Smooth muscle cell (in vitro differentiated cells): ENCODE measurements around the gene UBASH3A. TPM values are rescaled to one million over a fixed set of nuclear protein-coding genes. Genes with fewer than 3 reads are reported as not detected.

Experiments
- DNase-seq: peaks from one replicate; lab custom pipeline; 2025; ENCODE audit not compliant: unreplicated experiment; lab: John Stamatoyannopoulos, UW
- H2AFZ ChIP-seq: fragments of 200-600 bp; sonication (generic); 2 replicates; pipeline ENCODE4 v1.6.0; 2016; ENCODE audit warnings: antibody characterized with exemption, low read depth, mild to moderate bottlenecking
- H3F3A ChIP-seq: fragments of 200-600 bp; sonication (generic); 2 replicates; pipeline ENCODE4 v1.6.0; 2017; ENCODE audit warnings: antibody characterized with exemption, low read depth
- H3K27ac ChIP-seq: fragments of 200-600 bp; sonication (generic); 2 replicates; pipeline ENCODE4 v1.5.1; 2016; ENCODE audit warnings: low read depth, mild to moderate bottlenecking
- H3K27me3 ChIP-seq: fragments of 200-600 bp; sonication (generic); 2 replicates; pipeline ENCODE4 v1.6.1; 2016; ENCODE audit warnings: low read depth, mild to moderate bottlenecking
- H3K36me3 ChIP-seq: fragments of 200-600 bp; sonication (generic); 2 replicates; pipeline ENCODE4 v1.5.1; 2016; ENCODE audit warnings: low read depth
- H3K4me1 ChIP-seq: fragments of 200-600 bp; sonication (generic); 2 replicates; pipeline ENCODE4 v1.5.1; 2016; ENCODE audit warnings: low read depth
- H3K4me2 ChIP-seq: fragments of 200-600 bp; sonication (generic); 2 replicates; pipeline ENCODE4 v1.6.0; 2016; ENCODE audit warnings: mild to moderate bottlenecking
- H3K4me3 ChIP-seq: fragments of 200-600 bp; sonication (generic); 2 replicates; pipeline ENCODE4 v1.5.1; 2016; ENCODE audit warnings: mild to moderate bottlenecking
- H3K79me2 ChIP-seq: fragments of 200-600 bp; sonication (generic); 2 replicates; pipeline ENCODE4 v1.6.0; 2016; ENCODE audit warnings: low read depth, mild to moderate bottlenecking
- H3K9ac ChIP-seq: fragments of 200-600 bp; sonication (generic); 2 replicates; pipeline ENCODE4 v1.6.0; 2016; ENCODE audit warnings: low read depth
- H3K9me3 ChIP-seq: fragments of 200-600 bp; sonication (generic); replicated peaks from 2 replicates; pipeline ENCODE4 v1.5.1; 2016; ENCODE audit warnings: low read depth
- H4K20me1 ChIP-seq: fragments of 200-600 bp; sonication (generic); 2 replicates; pipeline ENCODE4 v1.6.0; 2016; ENCODE audit warnings: low read depth
- WGBS: methylation state at CpG from one replicate; pipeline ENCODE4 v1.1.7; 2016; ENCODE audit warnings: low lambda C conversion rate; 5-methylcytosine and 5-hydroxymethylcytosine counted together
- polyA plus RNA-seq: library from polyadenylated mRNA; unstranded; fragments of >200 nt; fragmentation: Nextera tagmentation; extraction: Ambion mirVana; gene quantifications from 2 replicates; pipeline ENCODE4 v1.2.1, GENCODE V29; 2016
- total RNA-seq: library from RNA; depleted of rRNA; stranded (reverse); fragments of >200 nt; gene quantifications from 2 replicates; pipeline ENCODE4 v1.2.3, GENCODE V29; 2014
- TF ChIP-seq, protein P1 (sequence below): fragments of 200-600 bp; sonication (generic); IDR thresholded peaks from 2 replicates; pipeline ENCODE4 v1.5.1; 2017; ENCODE audit warnings: borderline replicate concordance, mild to moderate bottlenecking, antibody characterized with exemption; ENCODE audit not compliant: insufficient read depth, poor library complexity, severe bottlenecking

Gene UBASH3A
- total and polyA plus RNA-seq, 2 experiments from 2014 or later, result not detected

- no peaks in the 10 kb centered on the region for H3K27me3 ChIP-seq
- no peak overlapping the region for H3K4me3 ChIP-seq
- peak overlapping the region; percentile 21 for H3K27ac ChIP-seq
- H4K20me1 ChIP-seq, result no peaks in the 10 kb centered on the region
- H2AFZ ChIP-seq, result peak overlapping the region; percentile 41
- H3K9me3 ChIP-seq, result no peaks in the 10 kb centered on the region
- no peak overlapping the region for H3K9ac ChIP-seq
- no peaks in the 10 kb centered on the region for H3K79me2 ChIP-seq
- no peak for DNase-seq
- H3F3A ChIP-seq, result no peaks in the 10 kb centered on the region
- WGBS, result 70% methylated on average over 21 of the region's 21 CpGs
- H3K36me3 ChIP-seq, result no peaks in the 10 kb centered on the region
- H3K4me1 ChIP-seq, result no peaks in the 10 kb centered on the region
- no peak overlapping the region for H3K4me2 ChIP-seq
- TF ChIP-seq, protein P1, sequence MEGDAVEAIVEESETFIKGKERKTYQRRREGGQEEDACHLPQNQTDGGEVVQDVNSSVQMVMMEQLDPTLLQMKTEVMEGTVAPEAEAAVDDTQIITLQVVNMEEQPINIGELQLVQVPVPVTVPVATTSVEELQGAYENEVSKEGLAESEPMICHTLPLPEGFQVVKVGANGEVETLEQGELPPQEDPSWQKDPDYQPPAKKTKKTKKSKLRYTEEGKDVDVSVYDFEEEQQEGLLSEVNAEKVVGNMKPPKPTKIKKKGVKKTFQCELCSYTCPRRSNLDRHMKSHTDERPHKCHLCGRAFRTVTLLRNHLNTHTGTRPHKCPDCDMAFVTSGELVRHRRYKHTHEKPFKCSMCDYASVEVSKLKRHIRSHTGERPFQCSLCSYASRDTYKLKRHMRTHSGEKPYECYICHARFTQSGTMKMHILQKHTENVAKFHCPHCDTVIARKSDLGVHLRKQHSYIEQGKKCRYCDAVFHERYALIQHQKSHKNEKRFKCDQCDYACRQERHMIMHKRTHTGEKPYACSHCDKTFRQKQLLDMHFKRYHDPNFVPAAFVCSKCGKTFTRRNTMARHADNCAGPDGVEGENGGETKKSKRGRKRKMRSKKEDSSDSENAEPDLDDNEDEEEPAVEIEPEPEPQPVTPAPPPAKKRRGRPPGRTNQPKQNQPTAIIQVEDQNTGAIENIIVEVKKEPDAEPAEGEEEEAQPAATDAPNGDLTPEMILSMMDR, result no peak
Observed at GRCh38 chr21:42411891-42412635, 8.4 kb downstream of the UBASH3A start.

- Histone ChIP-seq H2AFZ (no peak overlapping the region), H3K79me2 (no peaks in the 10 kb centered on the region), H3K9ac (no peak overlapping the region), H4K20me1 (no peaks in the 10 kb centered on the region), H3K4me2 (no peak overlapping the region), H3K27ac (no peak overlapping the region), H3K9me3 (no peaks in the 10 kb centered on the region), H3K27me3 (no peaks in the 10 kb centered on the region), H3F3A (no peaks in the 10 kb centered on the region), H3K4me1 (no peaks in the 10 kb centered on the region), H3K4me3 (no peak overlapping the region), H3K36me3 (no peaks in the 10 kb centered on the region)
- TF ChIP-seq, protein P1, result no peak
- DNase-seq, result no peak
- WGBS, result 90% methylated on average over 5 of the region's 5 CpGs
Observed at GRCh38 chr21:42412636-42412933, 8.9 kb downstream of the UBASH3A start.

DNA sequence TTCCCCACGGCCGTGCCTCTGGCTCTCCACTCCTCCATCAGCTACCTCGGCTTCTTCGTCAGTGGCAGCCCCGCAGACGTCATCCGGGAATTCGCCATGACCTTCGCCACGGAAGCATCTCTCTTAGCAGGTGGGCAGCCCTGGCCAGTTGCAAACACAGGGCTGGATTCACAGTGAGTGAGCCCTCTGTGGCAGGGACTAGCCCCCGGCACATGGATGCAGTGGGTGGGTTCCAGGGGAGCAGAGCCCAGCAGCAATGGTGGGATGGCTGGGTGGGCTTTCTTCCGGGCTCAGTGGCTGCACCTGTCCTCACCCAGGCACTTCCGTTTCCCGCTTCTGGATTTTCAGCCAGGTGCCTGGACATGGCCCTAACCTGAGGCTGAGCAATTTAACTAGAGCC is 9.4 kb downstream of the UBASH3A start:
- Histone ChIP-seq H3K79me2 (no peaks in the 10 kb centered on the region), H4K20me1 (no peaks in the 10 kb centered on the region), H2AFZ (no peak overlapping the region), H3K4me2 (no peak overlapping the region), H3K27me3 (no peaks in the 10 kb centered on the region), H3K36me3 (no peaks in the 10 kb centered on the region), H3F3A (no peaks in the 10 kb centered on the region), H3K9me3 (no peaks in the 10 kb centered on the region), H3K27ac (no peak overlapping the region), H3K9ac (no peak overlapping the region), H3K4me3 (no peak overlapping the region), H3K4me1 (no peaks in the 10 kb centered on the region)
- no peak for DNase-seq
- TF ChIP-seq, protein P1, result no peak
- WGBS, result 93% methylated on average over 14 of the region's 14 CpGs

GRCh38 chr21:42413500-42413899 is 9.8 kb downstream of the UBASH3A start:
- TF ChIP-seq, protein P1, result no peak
- Histone ChIP-seq H3K27ac (no peak overlapping the region), H4K20me1 (no peaks in the 10 kb centered on the region), H2AFZ (no peak overlapping the region), H3K9ac (no peak overlapping the region), H3F3A (no peaks in the 10 kb centered on the region), H3K9me3 (no peaks in the 10 kb centered on the region), H3K36me3 (no peaks in the 10 kb centered on the region), H3K4me2 (no peak overlapping the region), H3K27me3 (no peaks in the 10 kb centered on the region), H3K79me2 (no peaks in the 10 kb centered on the region), H3K4me1 (no peaks in the 10 kb centered on the region), H3K4me3 (no peak overlapping the region)
- no peak for DNase-seq
- 91% methylated on average over 4 of the region's 4 CpGs for WGBS
